DND-41 (cell line): Measurements from ENCODE around the gene COL4A6.

Experiments used
- CTCF ChIP-seq: IDR thresholded peaks from 2 replicates; pipeline ENCODE4 v1.5.1; 2012; ENCODE audit warnings: borderline replicate concordance, low read length, moderate library complexity, mild to moderate bottlenecking; ENCODE audit not compliant: poor library complexity, severe bottlenecking; ENCODE audit errors: extremely low read depth
- EZH2 ChIP-seq: IDR thresholded peaks from 3 replicates; pipeline ENCODE4 v1.6.1; 2012; ENCODE audit warnings: borderline replicate concordance, low read depth, mild to moderate bottlenecking, moderate library complexity, low read length, inconsistent platforms; ENCODE audit not compliant: severe bottlenecking

- TF ChIP-seq EZH2 (no peak), CTCF (no peak)
Measured at GRCh38 chrX:108130889-108131288, 307.3 kb downstream of the COL4A6 start.
